NCI-H1417 treated with DMSO at 0.1 percent for 48 hours (cell line): Measurements from ENCODE around the gene PCMTD2.
"Not testable (repeated sequence)": the region's sequence is repeated elsewhere in the genome, so short reads cannot be mapped to it uniquely, and the experiment has no call there.

Experiments used
- DNase-seq: peaks from one replicate; lab custom pipeline; 2025; lab: John Stamatoyannopoulos, UW

PCMTD2 gene

DNA sequence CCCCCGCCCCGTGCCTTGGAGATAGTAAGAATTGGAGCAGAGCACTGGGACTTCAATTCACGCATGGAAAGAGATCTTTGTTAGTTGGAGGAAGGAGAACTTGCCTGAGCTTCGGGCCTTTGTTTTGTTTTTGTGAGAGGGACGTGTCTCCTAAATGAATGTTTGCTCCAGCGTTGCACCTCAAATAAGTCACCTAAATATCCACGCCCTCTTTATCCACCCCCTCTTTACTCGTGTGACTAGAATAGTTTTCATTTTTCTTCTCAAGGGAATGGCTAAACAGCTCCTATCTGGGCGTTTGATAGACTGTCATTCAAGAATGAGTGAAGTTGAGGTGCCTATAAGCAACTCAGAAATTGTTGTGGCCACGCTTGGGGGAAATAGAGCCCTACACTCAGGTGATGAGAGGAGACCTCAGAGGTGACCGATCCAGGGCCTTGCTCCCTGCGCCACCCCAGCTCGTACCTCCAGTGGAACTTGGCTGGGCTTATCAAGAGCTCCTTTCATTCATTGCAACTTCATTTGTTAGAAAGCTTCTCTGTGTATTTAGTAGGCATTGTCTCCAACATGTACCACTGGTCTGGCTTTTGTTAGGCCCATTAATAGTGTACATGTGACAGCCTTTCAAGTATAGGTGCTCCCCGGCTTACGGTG is 861 bp downstream of the PCMTD2 start:
- no peak for DNase-seq

DNA sequence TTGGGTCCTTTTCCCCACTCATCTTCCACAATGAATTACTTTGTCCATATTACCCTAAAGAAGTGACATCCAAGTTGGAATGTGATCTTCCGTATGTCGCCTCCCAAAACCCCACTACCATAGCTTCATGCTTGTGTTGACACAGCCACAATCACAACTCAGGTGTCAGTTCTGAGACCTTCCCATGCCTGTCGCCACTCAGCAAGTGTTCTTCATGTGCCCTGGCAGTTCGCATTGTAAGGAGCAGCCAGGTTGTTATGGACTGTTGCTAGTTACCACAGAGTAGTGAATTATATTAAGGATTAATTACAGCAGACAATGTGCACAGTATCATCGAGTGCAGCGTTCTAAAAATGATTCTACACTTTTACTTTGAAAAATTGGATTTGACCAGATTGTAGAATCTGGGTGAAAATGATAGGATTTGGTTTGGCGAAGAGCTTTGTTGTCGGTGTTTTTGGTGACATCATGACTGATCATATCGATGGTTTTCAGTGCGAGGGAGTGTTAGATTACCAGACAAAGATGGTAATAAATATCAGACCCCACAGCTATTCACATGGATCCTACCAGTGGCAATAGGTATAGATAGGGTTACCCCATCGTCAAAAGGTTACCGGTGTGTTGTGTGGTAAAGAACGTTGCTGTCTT is 1.7 kb downstream of the PCMTD2 start:
- DNase-seq = no peak

DNA sequence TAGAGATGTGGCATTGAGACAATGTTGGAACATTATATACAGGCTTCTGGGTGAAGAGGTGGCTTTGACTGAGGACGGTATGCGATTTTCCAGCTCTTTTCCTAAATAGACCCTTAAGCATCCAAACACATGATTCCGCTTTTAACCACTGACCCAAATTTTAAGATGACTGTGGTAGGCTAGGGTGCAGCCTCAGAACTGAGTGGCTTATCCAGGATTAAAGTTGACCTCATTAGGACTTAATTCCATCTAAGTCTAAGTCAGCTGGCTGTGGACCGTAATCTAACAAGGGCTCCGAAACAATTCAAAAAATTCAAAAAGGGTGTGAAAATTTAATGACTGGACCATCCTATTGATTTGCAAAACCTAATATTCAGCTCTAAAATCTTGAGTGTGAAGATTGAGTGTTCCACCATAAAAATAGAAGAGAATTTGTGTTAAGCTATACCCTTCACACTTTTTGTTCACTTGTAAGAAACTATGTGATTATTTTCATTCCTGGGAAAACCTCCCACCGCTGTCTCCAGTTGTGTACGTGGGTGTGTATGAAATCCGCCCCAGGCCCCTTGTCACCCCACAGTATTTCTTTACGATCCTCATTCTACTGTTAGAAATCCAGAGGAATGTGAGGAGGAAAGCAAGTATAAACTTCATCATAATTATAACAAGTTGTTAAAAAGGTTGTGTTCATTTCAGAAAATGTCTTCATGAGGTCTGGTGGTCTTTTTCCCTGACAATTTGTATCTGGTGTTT is 2.7 kb downstream of the PCMTD2 start:
- DNase-seq = no peak

DNA sequence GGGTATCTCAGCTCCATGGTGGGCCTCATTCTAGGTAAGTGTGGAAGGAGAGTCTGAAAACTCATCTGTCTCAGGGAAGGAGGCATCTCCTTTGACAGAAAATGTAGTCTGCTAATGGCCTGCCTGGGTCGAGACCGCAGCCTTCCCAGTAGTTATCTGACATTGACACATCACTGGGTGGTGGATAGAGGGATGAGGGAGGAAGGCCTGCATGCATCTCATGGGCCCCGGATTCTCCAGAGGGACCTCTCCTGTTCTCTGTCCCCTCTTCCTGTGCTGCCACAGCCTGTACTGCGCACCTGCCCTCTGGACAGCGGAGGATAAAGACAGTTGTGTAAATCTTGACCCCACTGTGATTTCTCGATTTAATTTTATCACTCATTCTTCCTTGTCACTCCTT is 4.7 kb downstream of the PCMTD2 start:
- no peak for DNase-seq

DNA sequence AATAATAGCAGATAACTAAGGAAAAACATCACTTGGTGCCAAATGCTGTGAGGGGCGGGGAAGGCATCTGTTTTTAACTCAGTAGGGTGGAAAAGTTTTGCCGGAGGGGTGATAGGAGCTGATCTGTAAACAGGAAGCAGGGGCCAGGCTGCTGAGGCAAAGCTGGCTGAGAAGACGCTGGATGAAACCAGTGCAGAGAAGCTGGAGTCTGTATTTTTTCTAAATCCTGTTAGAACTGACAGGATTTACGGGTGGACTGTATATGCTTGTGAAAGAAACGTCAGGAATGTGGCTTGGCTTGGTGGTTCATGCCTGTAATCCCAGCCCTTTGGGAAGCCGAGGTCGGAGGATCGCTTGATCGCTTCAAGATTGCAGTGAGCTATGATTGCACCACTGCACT is 5.6 kb downstream of the PCMTD2 start:
- no peak for DNase-seq

DNA sequence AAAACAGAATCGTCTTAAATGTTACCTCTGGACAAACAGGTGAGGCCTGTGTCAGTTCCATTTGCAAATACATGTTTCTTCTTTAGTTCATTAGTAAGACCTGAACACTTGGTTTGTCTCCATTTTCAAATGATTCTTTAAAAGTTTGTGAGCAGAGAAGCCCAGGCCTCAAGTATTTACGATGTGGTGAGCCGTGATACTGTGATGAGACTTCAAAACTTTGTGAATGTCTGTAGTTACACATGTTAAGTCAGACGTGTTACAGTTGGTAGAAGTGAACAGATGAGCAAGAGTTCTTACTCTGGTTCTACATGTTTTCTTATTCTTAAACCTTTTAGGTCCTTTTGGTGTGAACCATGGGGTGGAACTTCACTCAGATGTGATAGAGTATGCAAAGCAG is 8.5 kb downstream of the PCMTD2 start:
- no peak for DNase-seq

DNA sequence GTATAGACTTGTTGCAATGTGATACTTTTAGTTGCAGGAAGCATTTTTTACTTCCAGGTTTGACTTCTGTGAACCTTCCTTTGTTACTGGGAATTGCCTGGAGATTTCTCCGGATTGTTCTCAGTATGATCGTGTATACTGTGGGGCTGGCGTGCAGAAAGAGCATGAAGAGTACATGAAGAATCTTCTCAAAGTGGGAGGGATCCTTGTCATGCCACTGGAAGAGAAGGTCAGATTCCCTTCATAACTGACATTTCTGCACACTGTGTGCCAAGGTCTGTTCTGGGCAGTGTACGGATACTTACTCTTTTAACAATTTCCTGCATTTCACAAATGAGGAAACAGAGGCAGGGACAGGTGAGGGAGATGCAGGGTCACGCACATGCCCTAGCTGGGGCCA is 9.7 kb downstream of the PCMTD2 start:
- no peak for DNase-seq

DNA sequence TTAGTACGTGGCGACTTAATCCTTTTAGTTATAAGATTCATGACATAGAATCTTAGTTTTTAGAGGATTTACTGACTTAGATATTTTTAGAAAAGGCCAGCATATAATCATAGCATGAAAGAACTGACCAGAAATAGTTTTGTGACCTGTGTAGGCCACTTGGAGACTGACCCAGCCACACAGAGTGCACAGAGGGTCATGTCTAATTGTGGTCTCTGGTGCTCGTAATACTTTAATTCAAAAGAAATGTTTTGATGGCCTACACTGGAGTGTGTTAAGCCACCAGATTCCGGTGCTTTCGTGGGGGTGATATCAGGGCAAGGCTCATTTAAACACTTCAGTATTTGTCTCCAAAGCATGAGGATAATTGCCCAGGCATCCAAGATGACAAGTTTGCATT is 11.4 kb downstream of the PCMTD2 start:
- no peak for DNase-seq

DNA sequence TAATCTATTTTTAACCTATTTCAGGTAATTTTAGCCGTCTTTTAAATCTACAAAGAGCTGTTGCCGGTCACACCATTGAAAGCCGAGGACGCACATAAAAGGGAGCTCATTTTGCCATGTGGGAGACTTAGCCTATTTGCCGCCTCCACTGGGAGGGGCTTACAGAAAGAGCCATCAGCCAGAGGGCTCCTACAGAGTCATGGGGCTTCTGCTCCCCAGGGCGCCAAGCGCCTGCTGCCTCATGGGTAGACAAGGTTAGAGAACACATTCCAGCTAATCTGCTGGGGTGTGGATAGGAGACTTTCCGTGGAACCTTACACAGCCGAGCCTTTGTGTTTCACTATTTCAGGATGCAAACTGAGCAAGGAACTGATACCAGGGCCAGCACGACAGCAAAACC is 12.6 kb downstream of the PCMTD2 start:
- DNase-seq = no peak

DNA sequence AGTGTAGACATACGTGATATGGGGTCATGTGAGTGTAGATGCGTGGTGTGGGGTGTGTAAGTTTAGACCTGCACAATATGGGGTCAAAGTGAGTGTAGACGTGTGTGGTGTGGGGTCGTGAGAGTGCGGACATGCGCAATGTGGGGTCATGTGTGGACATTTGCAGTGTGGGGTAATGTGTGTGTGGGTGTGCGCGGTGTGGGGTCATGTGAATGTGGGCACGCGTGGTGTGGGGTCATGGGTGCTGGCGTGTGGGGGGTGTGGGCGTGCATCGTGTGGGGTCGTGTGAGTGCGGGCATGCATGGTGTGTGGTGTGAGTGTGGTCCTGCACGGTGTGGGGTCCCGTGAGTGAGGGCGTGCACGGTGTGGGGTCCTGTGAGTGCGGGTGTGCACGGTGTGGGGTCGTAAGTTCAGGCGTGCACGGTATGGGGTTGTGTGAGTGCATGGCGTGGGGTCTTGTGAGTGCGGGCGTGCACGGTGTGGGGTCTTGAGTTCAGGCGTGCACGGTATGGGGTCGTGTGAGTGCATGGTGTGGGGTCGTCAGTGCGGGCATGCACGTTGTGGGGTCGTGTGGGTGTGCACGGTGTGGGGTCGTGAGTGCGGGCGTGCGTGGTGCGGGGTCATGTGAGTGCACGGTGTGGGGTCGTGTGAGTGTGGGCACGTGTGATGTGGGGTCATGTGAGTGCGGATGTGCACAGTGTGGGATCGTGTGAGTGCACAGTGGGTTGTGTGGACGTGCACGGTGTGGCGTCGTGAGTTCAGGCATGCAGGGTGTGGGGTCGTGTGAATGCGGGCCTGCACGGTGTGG is 14.3 kb downstream of the PCMTD2 start:
- no peak for DNase-seq

DNA sequence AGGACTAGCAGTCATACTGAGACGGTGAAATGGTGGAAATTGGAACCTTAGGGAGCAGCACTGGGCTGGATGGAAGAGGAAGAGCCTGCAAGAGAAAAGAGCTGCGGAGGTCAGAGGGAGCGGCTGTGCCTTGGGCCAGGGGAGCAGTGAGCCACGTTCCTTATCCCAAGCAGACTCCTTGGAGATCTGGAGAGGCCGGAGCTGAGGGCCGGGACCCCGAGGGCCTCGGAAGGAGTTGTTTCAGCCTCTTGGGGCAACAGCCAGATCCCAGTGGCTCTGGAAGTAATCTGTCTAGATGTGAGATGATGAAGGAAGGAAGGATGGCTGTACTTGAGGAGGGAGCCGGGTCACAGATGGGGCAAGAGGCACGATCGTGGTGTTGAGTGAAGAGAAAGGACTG is 16.1 kb downstream of the PCMTD2 start:
- DNase-seq = no peak

DNA sequence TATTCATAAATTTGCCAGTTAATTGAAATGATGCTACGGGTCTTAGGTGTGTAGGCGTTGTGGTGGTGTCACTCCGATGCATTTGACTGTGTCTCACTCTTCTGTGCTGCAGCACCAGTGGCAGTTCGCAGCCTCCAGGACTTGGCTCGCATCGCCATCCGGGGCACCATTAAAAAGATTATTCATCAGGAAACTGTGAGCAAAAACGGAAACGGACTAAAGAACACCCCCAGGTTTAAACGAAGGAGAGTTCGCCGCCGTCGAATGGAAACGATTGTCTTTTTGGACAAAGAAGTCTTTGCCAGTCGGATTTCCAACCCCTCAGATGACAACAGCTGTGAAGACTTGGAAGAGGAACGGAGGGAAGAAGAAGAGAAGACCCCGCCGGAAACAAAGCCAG is 17.6 kb downstream of the PCMTD2 start:
- no peak for DNase-seq

DNA sequence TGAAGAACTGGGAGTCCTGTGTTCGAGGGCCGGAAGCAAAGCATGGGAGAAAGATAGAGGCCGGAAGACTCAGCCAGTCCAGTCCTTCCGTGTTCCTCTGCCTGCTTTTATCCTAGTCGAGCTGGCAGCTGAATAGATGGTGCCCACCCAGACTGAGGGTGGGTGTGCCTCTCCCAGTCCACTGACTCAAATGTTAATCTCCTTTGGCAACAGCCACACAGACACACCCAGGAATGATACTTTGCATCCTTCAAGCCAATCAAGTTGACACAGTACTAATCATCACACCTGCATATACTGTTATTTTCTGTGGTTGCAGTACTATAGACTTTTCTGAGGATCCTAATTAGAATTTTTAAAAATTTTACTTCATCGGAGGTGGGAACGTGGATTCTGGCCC is 21.3 kb downstream of the PCMTD2 start:
- no peak for DNase-seq

DNA sequence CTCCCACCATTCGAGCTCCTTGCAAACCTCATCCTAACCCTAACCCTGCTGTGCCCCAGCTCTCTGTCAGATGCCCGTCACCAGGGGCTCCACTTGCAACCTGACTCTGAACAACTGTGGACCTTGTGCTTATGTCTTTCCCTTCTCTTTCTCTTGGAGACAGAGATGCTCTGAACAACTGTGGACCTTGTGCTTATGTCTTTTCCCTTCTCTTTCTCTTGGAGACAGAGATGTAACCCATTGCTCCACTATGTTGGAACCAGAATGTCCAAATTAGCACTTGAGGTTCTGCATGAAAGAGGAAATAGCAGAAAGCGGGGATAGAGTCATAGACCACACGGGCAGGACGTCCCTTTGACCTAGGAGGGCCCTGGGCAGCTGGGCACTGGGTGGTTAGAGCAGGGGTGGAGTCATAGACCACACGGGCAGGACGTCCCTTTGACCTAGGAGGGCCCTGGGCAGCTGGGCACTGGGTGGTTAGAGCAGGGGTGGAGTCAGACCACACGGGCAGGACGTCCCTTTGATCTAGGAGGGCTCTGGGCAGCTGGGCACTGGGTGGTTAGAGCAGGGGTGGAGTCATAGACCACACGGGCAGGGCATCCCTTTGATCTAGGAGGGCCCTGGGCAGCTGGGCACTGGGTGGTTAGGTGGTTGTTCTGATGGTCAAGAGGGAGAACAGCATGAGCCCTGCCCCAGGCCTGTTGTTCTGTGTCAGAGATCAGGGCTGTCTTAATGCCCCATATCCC is 22.2 kb downstream of the PCMTD2 start:
- DNase-seq = no peak

DNA sequence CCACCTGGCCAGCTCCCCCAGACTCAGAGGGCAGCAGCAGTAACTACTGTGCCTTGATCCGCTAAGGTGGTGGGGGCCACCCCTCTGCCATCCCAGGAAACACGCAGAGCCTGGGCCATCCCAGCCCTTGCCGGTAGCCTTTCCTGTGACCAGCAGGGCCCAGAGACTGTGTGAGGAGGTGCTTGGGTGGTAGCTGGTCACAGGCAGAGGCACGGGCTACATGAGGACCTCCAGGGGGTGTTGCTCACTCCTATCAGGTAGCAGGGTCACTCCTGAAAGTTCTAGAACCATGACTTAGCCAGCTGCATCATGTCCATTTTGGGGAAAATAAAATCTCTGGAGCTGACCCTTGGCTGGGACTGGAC is 22.8 kb downstream of the PCMTD2 start:
- no peak for DNase-seq

DNA sequence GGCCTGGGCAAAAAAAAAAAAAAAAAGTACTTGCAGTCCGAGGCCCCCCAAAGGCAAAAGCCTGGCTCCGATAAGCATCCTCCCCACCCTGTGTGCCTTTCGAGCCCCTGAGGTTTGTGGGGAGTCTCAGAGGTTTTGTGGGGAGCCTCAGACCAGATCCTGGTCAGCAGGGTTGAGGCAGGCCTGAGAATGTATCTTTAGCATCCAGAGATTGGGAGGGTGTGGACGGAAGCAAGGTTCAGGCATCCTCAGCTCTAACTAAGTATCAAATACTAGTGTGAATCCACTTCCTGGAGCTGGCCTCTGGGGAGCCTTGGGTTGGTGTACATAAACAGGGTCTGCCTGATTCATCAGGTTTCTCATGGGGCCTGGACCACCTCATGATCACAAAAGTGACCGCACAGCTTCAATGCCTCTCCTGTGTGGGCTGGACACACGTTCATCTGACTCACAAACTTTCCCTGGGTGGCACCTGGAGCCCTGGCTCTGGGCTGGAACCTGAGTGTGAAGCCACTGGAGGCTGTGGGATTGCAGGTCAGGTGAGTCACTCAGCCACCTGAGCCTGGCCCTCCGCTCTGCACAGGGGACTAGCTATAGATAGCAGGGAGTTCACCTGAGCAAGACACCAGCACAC is 24.4 kb downstream of the PCMTD2 start:
- DNase-seq = no peak

DNA sequence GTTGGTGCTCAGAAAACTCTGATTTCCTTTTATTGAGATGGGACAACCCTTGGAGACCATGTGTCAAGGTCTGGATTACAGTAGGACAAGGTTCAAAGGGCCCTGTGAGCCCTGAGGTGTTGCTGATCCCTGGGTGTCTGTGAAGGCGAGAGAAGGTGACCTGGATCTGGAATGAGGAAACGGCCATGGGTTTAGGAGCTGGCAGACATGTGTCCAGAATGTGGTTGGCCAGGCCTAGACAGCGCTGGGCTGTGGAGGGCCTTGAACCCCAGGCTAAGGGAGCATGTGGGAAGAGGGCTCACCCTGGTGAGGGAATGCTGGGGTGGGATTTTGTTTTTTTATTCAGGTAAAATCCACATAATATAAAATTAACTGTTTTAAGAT is 24.9 kb downstream of the PCMTD2 start:
- no peak for DNase-seq

DNA sequence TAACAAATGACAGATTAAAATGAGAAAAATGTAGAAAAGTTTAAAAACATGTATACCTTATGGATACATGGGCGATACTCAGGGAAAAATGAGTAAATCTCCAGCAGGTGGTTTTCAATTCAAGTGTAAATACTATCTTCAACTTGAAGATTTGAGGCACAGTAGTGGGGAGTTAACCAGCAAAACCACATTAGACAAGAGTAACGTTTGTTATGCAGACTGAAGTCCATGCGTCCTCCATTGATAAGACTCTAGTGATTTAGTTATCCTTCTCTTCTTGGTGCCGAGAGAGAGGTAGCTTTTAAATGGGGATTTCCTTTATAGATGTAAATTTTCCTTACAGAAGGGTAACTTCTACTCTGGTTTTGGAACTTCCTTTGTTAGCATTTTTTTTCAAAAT is 28.1 kb downstream of the PCMTD2 start:
- no peak for DNase-seq

DNA sequence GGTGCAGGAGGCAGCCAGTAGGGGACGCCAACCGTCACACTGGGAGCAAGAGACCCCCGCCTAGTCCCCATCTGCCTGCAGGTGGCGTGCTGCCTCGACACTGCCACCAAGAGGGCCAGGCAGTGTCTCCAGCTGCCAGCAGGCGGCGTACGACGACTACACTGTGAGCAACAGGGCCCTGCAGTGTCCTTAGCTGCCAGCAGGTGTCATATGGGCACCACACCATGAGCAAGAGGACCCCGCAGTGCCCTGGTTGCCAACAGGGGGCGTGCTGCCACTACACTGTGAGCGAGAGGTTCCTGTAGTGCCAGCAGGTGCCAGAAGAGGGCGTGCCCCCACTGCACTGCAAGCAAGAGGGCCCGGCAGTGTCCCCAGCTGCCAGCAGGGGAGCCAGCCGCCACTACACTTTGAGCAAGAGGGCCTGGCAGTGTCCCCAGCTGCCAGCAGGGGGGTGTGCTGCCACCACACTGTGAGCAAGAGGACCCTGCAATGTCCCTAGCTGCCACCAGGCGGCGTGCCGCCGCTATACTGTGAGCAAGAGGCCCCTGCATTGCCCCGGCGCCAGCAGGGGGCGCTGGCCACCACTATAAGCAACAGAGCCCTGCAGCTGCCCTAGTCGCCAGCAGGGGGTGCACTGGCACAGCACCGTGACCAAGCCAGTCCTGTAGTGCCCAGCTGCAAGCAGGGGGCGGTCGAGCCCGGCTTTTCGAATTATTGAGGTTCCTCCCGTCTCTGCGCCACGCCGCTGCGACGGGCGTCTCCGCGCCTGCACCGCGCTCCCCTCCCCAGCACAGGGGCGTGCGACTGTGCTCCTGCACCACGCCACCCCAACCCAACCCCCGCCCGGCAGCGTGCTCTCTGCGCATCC is 30.3 kb downstream of the PCMTD2 start:
- not testable (repeated sequence) for DNase-seq

DNA sequence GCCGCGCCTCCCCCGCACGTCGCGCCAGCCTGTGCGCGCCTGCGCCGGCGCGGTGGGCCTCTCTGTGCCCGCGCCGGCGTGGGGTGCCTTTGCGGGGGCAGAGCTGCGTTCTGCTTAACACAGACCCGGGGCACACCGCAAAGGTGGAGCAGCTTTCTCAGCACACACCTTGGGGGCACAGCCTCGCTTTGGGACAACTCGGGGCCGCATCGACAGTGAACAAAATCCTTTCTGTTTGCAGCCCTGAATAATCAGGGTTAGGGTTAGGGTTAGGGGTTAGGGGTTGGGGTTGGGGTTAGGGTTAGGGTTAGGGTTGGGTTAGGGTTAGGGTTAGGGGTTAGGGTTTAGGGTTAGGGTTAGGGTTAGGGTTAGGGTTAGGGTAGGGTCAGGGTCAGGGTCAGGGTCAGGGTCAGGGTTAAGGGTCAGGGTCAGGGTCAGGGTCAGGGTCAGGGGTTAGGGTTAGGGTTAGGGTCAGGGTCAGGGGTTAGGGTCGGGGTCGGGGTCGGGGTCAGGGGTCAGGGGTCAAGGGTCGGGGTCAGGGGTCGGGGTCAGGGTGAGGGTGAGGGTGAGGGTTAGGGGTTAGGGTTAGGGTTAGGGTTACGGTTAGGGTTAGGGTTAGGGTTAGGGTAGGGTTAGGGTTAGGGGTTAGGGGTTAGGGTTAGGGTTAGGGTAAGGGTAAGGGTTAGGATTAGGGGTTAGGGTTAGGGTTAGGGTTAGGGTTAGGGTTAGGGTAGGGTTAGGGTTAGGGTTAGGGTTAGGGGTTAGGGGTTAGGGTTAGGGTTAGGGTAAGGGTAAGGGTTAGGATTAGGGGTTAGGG is 31.1 kb downstream of the PCMTD2 start:
- DNase-seq = not testable (repeated sequence)
